ENCODE measurements around the gene NOL12. TPM values are rescaled to one million over a fixed set of nuclear protein-coding genes. Genes with fewer than 3 reads are reported as not detected.

Gene NOL12
- total RNA-seq, 2 donors from 2014 or later = 21.9 to 26.8 TPM

DNA sequence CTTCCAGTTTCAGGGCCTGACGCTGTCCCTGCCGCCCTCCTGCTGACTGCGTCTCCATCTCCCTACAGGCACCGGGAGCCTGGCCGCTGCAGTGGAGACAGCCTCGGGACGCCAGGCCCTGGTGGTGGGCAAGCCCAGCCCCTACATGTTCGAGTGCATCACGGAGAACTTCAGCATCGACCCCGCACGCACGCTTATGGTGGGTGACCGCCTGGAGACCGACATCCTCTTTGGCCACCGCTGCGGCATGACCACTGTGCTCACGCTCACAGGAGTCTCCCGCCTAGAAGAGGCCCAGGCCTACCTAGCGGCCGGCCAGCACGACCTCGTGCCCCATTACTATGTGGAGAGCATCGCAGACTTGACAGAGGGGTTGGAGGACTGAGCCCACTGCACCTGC lies 20.7 kb upstream of the NOL12 start:
- DNase-seq = no peak
- Mint-ChIP-seq H3K36me3 (ENCODE audit: low read depth) (peaks cover 23% of the 10 kb centered on the region), H3K4me1 (peaks cover 10% of the 10 kb centered on the region), H3K27me3 (ENCODE audit: insufficient read depth) (no peaks in the 10 kb centered on the region), H3K4me3 (no peak overlapping the region), H3K27ac (no peak overlapping the region), H3K9me3 (no peaks in the 10 kb centered on the region)
- 94 to 97% methylated on average over 17 to 24 of the region's 24 CpGs for WGBS, 2 experiments (ENCODE audit: insufficient coverage in 1 of 2, insufficient read length in 1 of 2)
- no peaks in the 10 kb centered on the region for H3K27me3 ChIP-seq (ENCODE audit: control insufficient read depth, insufficient read depth, low read length, poor library complexity, severe bottlenecking)
- peaks cover 18% of the 10 kb centered on the region for H3K36me3 ChIP-seq (ENCODE audit: control insufficient read depth, insufficient read depth, low read length)
- no peak overlapping the region for H3K27ac ChIP-seq (ENCODE audit: low read depth, low read length)
- TF ChIP-seq, protein P1, sequence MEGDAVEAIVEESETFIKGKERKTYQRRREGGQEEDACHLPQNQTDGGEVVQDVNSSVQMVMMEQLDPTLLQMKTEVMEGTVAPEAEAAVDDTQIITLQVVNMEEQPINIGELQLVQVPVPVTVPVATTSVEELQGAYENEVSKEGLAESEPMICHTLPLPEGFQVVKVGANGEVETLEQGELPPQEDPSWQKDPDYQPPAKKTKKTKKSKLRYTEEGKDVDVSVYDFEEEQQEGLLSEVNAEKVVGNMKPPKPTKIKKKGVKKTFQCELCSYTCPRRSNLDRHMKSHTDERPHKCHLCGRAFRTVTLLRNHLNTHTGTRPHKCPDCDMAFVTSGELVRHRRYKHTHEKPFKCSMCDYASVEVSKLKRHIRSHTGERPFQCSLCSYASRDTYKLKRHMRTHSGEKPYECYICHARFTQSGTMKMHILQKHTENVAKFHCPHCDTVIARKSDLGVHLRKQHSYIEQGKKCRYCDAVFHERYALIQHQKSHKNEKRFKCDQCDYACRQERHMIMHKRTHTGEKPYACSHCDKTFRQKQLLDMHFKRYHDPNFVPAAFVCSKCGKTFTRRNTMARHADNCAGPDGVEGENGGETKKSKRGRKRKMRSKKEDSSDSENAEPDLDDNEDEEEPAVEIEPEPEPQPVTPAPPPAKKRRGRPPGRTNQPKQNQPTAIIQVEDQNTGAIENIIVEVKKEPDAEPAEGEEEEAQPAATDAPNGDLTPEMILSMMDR (conservative IDR thresholded peaks at IDR 0.05) = no peak
- no peak overlapping the region for H3K9ac ChIP-seq (ENCODE audit: extremely low read depth, low read length, poor library complexity, severe bottlenecking)
- no peak overlapping the region for H3K4me3 ChIP-seq (ENCODE audit: low read length)
- no peaks in the 10 kb centered on the region for H3K4me1 ChIP-seq (ENCODE audit: control insufficient read depth, insufficient read depth, low read length)
- no peaks in the 10 kb centered on the region for H3K9me3 ChIP-seq (ENCODE audit: control insufficient read depth, low read length)

DNA sequence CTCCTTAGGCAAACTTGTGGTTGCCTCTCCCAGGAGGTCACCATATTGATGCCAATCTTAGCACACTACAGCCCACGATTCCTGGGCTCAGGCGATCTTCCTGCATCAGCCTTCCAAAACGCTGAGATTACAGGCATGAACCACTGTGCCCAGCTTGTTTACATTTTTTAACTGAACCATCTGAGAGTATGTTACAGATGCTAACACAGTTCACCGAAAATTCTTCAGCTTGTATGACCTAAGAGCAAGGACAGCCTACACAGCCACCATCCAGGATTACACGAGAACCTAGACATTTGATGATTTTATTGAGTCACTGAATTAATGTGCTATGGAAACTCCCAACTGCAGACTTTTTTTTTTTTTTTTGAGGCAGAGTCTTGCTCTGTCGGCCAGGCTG lies 16.6 kb upstream of the NOL12 start:
- Mint-ChIP-seq H3K36me3 (ENCODE audit: low read depth) (peaks cover 21% of the 10 kb centered on the region), H3K27ac (no peak overlapping the region), H3K4me3 (no peak overlapping the region), H3K4me1 (no peaks in the 10 kb centered on the region), H3K9me3 (no peaks in the 10 kb centered on the region), H3K27me3 (ENCODE audit: insufficient read depth) (no peaks in the 10 kb centered on the region)
- 92 to 95% methylated on average over 5 to 6 of the region's 6 CpGs for WGBS, 2 experiments (ENCODE audit: insufficient coverage in 1 of 2, insufficient read length in 1 of 2)
- H3K4me1 ChIP-seq (ENCODE audit: control insufficient read depth, insufficient read depth, low read length) = no peaks in the 10 kb centered on the region
- H3K27ac ChIP-seq (ENCODE audit: low read depth, low read length) = no peak overlapping the region
- H3K27me3 ChIP-seq (ENCODE audit: control insufficient read depth, insufficient read depth, low read length, poor library complexity, severe bottlenecking) = no peaks in the 10 kb centered on the region
- H3K9ac ChIP-seq (ENCODE audit: extremely low read depth, low read length, poor library complexity, severe bottlenecking) = no peak overlapping the region
- DNase-seq = no peak
- H3K9me3 ChIP-seq (ENCODE audit: control insufficient read depth, low read length) = no peaks in the 10 kb centered on the region
- TF ChIP-seq, protein P1 (conservative IDR thresholded peaks at IDR 0.05) = no peak
- H3K4me3 ChIP-seq (ENCODE audit: low read length) = no peak overlapping the region
- H3K36me3 ChIP-seq (ENCODE audit: control insufficient read depth, insufficient read depth, low read length) = peaks cover 15% of the 10 kb centered on the region

DNA sequence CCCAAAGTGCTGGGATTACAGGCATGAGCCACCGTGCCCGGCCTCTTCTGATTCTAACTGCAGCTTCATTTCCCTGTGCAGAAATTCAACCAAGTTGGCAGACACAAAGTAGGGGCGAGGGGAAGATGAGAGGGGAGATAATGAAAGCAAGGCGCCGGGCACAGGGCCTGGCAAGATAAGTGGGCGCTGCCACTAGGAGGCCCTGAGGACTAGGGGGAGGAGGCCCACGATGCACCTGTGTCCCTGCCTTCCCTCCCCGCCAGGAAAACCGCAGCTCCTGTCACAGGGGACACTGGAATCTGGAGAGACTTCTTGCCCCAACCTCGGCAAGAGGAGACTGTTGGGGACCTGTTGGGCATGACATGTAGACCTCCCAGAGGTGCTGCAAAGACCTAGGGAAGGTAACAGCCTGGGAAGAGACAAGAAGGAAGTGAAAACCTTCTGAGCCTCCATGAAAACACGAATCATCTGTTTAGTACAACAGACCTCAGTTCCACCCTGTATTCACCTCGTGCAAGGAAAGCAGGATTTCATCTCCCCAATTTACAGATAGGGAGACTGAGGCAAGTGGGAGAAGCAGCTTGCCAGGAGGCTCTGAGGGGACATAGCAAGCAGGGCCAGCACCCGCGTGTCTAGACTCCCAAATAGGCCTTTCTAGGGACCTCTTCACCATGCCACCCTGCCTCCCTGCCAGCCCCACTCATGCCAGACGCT lies 13.8 kb upstream of the NOL12 start:
- no peak overlapping the region for H3K4me3 Mint-ChIP-seq
- TF ChIP-seq, protein P1 (conservative IDR thresholded peaks at IDR 0.05) = no peak
- H3K4me1 ChIP-seq (ENCODE audit: control insufficient read depth, insufficient read depth, low read length) = peaks cover 4% of the 10 kb centered on the region
- no peak for DNase-seq
- H3K9me3 ChIP-seq (ENCODE audit: control insufficient read depth, low read length) = no peaks in the 10 kb centered on the region
- H3K27ac ChIP-seq (ENCODE audit: low read depth, low read length) = no peak overlapping the region
- H3K4me1 Mint-ChIP-seq = peaks cover 3% of the 10 kb centered on the region
- H3K9ac ChIP-seq (ENCODE audit: extremely low read depth, low read length, poor library complexity, severe bottlenecking) = no peak overlapping the region
- WGBS, 2 experiments (ENCODE audit: insufficient coverage in 1 of 2, insufficient read length in 1 of 2) = 91% methylated on average over 9 to 15 of the region's 15 CpGs
- H3K27me3 ChIP-seq (ENCODE audit: control insufficient read depth, insufficient read depth, low read length, poor library complexity, severe bottlenecking) = no peaks in the 10 kb centered on the region
- no peak overlapping the region for H3K27ac Mint-ChIP-seq
- no peaks in the 10 kb centered on the region for H3K27me3 Mint-ChIP-seq (ENCODE audit: insufficient read depth)
- H3K4me3 ChIP-seq (ENCODE audit: low read length) = no peak overlapping the region
- no peaks in the 10 kb centered on the region for H3K36me3 ChIP-seq (ENCODE audit: control insufficient read depth, insufficient read depth, low read length)
- H3K9me3 Mint-ChIP-seq = no peaks in the 10 kb centered on the region
- H3K36me3 Mint-ChIP-seq (ENCODE audit: low read depth) = peaks cover 4% of the 10 kb centered on the region
